Lower leg skin (tissue), 3 donors: ENCODE measurements around the gene VIM.

Experiments
- CTCF ChIP-seq, 3 donors: fragments of 450-650 bp; IDR thresholded peaks; one replicate each; pipeline ENCODE4 v1.5.1; 2016; ENCODE audit warnings: antibody characterized with exemption in 3 of 3, mild to moderate bottlenecking in 3 of 3, moderate library complexity in 2 of 3
- POLR2A ChIP-seq, 2 donors: fragments of 450-650 bp; IDR thresholded peaks; one replicate each; pipeline ENCODE4 v1.6.1; 2016 to 2017; ENCODE audit warnings: antibody characterized with exemption in 2 of 2, mild to moderate bottlenecking in 1 of 2, moderate library complexity in 1 of 2

GRCh38 chr10:17188644-17189172, 39.3 kb upstream of the VIM start:
- no peak for TF ChIP-seq CTCF (IDR thresholded peaks at IDR 0.05)
- no peak for TF ChIP-seq POLR2A (IDR thresholded peaks at IDR 0.05)
